HepG2 (cell line): ENCODE data around the gene ZSWIM9. TPM values are rescaled to one million over a fixed set of nuclear protein-coding genes. Genes with fewer than 3 reads are reported as not detected.
A peak's percentile ranks its signal among the peaks of the same experiment; 100 is the strongest.

Experiments used
- ARNT2 ChIP-seq: sonication (generic); formaldehyde crosslinking; IDR thresholded peaks from 2 replicates; pipeline ENCODE4 v1.8.0; 2022; ENCODE audit warnings: mild to moderate bottlenecking, low read depth, missing genetic modification reagents, moderate library complexity
- ATM ChIP-seq: fragments of 450-650 bp; IDR thresholded peaks from 2 replicates; pipeline ENCODE4 v1.7.1; 2017; ENCODE audit warnings: mild to moderate bottlenecking, borderline replicate concordance
- BATF2 ChIP-seq: sonication (generic); formaldehyde crosslinking; IDR thresholded peaks from 2 replicates; pipeline ENCODE4 v1.8.0; 2022; ENCODE audit warnings: mild to moderate bottlenecking, missing genetic modification reagents, moderate library complexity
- EHMT2 ChIP-seq: fragments of 200-600 bp; sonication (generic); IDR thresholded peaks from 2 replicates; pipeline ENCODE4 v1.7.0; 2017; ENCODE audit warnings: antibody characterized with exemption, low read depth, low read length, borderline replicate concordance
- HCFC1 ChIP-seq: fragments of 150-350 bp; IDR thresholded peaks from 2 replicates; pipeline ENCODE4 v1.6.1; 2014; ENCODE audit warnings: low read depth, low read length
- HHEX ChIP-seq: IDR thresholded peaks from 2 replicates; pipeline ENCODE4 v1.6.1; 2016; ENCODE audit warnings: control low read depth
- IKZF1 ChIP-seq: fragments of 450-650 bp; IDR thresholded peaks from 2 replicates; pipeline ENCODE4 v1.7.1; 2016
- KDM4B ChIP-seq: sonication (generic); formaldehyde crosslinking; IDR thresholded peaks from 2 replicates; pipeline ENCODE4 v1.4.0; 2020; ENCODE audit warnings: missing genetic modification reagents
- LBX2 ChIP-seq: sonication (generic); formaldehyde crosslinking; IDR thresholded peaks from 2 replicates; pipeline ENCODE4 v1.5.0; 2020; ENCODE audit warnings: missing genetic modification reagents, mild to moderate bottlenecking, borderline replicate concordance
- NR2F6 ChIP-seq, 2 experiments: IDR thresholded peaks; 2 replicates each; pipeline ENCODE4 v1.6.1; 2016; ENCODE audit warnings: antibody characterized with exemption in 1 of 2, mild to moderate bottlenecking in 1 of 2
- PHF8 ChIP-seq: sonication (generic); formaldehyde crosslinking; IDR thresholded peaks from 2 replicates; pipeline ENCODE4 v1.5.0; 2020; ENCODE audit warnings: missing genetic modification reagents
- POLR2AphosphoS5 ChIP-seq: IDR thresholded peaks from 2 replicates; pipeline ENCODE4 v1.6.1; 2012; ENCODE audit warnings: low read depth, low read length
- RFX3 ChIP-seq: IDR thresholded peaks from 2 replicates; pipeline ENCODE4 v1.6.1; 2016; ENCODE audit warnings: missing biosample characterization, missing genetic modification reagents
- SPEN ChIP-seq: sonication (generic); formaldehyde crosslinking; IDR thresholded peaks from 2 replicates; pipeline ENCODE4 v1.5.1; 2020; ENCODE audit warnings: low read depth, mild to moderate bottlenecking, missing genetic modification reagents
- SYNCRIP ChIP-seq: fragments of 200-400 bp; formaldehyde crosslinking; IDR thresholded peaks from 2 replicates; pipeline ENCODE4 v1.6.1; 2018; ENCODE audit warnings: mild to moderate bottlenecking, low read depth, low read length; ENCODE audit not compliant: insufficient read depth
- TARDBP ChIP-seq: sonication (generic); formaldehyde crosslinking; IDR thresholded peaks from 2 replicates; pipeline ENCODE4 v1.8.0; 2022; ENCODE audit warnings: mild to moderate bottlenecking, missing genetic modification reagents
- THYN1 ChIP-seq: sonication (generic); formaldehyde crosslinking; IDR thresholded peaks from 2 replicates; pipeline ENCODE4 v1.8.1; 2023; ENCODE audit warnings: low read depth, mild to moderate bottlenecking, moderate library complexity, missing genetic modification reagents, borderline replicate concordance
- ZFX ChIP-seq: sonication (generic); formaldehyde crosslinking; IDR thresholded peaks from 2 replicates; pipeline ENCODE4 v1.4.0; 2020; ENCODE audit warnings: mild to moderate bottlenecking, low read depth, missing genetic modification reagents, moderate library complexity
- ZFYVE20 ChIP-seq: sonication (generic); formaldehyde crosslinking; IDR thresholded peaks from 2 replicates; pipeline ENCODE4 v1.8.0; 2023; ENCODE audit warnings: low read depth, mild to moderate bottlenecking, moderate library complexity, missing genetic modification reagents, borderline replicate concordance
- ZNF232 ChIP-seq: sonication (generic); formaldehyde crosslinking; IDR thresholded peaks from 2 replicates; pipeline ENCODE4 v1.4.0; 2020; ENCODE audit warnings: missing genetic modification reagents, borderline replicate concordance
- ZNF256 ChIP-seq: sonication (generic); formaldehyde crosslinking; conservative IDR thresholded peaks from 2 replicates; pipeline ENCODE4 v1.4.0; 2020; ENCODE audit warnings: missing genetic modification reagents
- ZNF331 ChIP-seq: sonication (generic); formaldehyde crosslinking; IDR thresholded peaks from 2 replicates; pipeline ENCODE4 v1.4.0; 2020; ENCODE audit warnings: missing genetic modification reagents
- ZNF333 ChIP-seq: sonication (generic); formaldehyde crosslinking; IDR thresholded peaks from 2 replicates; pipeline ENCODE4 v1.4.0; 2020; ENCODE audit warnings: mild to moderate bottlenecking, missing genetic modification reagents, borderline replicate concordance
- ZNF563 ChIP-seq: sonication (generic); formaldehyde crosslinking; IDR thresholded peaks from 2 replicates; pipeline ENCODE4 v1.8.0; 2022; ENCODE audit warnings: mild to moderate bottlenecking, moderate library complexity, missing genetic modification reagents
- ZNF607 ChIP-seq: sonication (generic); formaldehyde crosslinking; IDR thresholded peaks from 2 replicates; pipeline ENCODE4 v1.5.1; 2020; ENCODE audit warnings: missing genetic modification reagents, mild to moderate bottlenecking, borderline replicate concordance
- ZNF816 ChIP-seq: sonication (generic); formaldehyde crosslinking; IDR thresholded peaks from 2 replicates; pipeline ENCODE4 v1.8.0; 2022; ENCODE audit warnings: missing genetic modification reagents, mild to moderate bottlenecking, borderline replicate concordance
- ZSCAN21 ChIP-seq: sonication (generic); formaldehyde crosslinking; IDR thresholded peaks from 2 replicates; pipeline ENCODE4 v1.8.0; 2022; ENCODE audit warnings: mild to moderate bottlenecking, missing genetic modification reagents, moderate library complexity, borderline replicate concordance
- polyA plus RNA-seq, 8 experiments: library from polyadenylated mRNA; depleted of rRNA in 3 of 8; stranded (reverse) in 7 of 8; unstranded in 1 of 8; fragments of >200 nt; fragmentation: Illumina TruSeq in 4 of 8; extraction: Trizol in 4 of 8; gene quantifications; 2 replicates each; pipeline versions ENCODE4 v1.2.1 to v1.2.3, GENCODE V29; 2011 to 2016; ENCODE audit warnings: low read depth in 4 of 8, missing spikeins in 1 of 8, mixed read lengths in 1 of 8; ENCODE audit not compliant: insufficient read depth in 1 of 8
- total RNA-seq, 5 experiments: library from RNA; depleted of rRNA; stranded (reverse); fragments of >200 nt; fragmentation: Illumina TruSeq; extraction: Trizol; gene quantifications; 2 replicates each; pipeline ENCODE4 v1.2.3, GENCODE V29; 2016; ENCODE audit warnings: low read depth in 1 of 5
- TF ChIP-seq, protein P1 (sequence below): sonication (generic); formaldehyde crosslinking; IDR thresholded peaks from 2 replicates; pipeline ENCODE4 v1.4.0; 2020; ENCODE audit warnings: missing genetic modification reagents

The ZSWIM9 gene
- total and polyA plus RNA-seq, 2 of the 13 experiments (the other 11 are each of a cell fraction or from before 2014, with no cell fraction given) = 0.18 to 1.1 TPM

DNA sequence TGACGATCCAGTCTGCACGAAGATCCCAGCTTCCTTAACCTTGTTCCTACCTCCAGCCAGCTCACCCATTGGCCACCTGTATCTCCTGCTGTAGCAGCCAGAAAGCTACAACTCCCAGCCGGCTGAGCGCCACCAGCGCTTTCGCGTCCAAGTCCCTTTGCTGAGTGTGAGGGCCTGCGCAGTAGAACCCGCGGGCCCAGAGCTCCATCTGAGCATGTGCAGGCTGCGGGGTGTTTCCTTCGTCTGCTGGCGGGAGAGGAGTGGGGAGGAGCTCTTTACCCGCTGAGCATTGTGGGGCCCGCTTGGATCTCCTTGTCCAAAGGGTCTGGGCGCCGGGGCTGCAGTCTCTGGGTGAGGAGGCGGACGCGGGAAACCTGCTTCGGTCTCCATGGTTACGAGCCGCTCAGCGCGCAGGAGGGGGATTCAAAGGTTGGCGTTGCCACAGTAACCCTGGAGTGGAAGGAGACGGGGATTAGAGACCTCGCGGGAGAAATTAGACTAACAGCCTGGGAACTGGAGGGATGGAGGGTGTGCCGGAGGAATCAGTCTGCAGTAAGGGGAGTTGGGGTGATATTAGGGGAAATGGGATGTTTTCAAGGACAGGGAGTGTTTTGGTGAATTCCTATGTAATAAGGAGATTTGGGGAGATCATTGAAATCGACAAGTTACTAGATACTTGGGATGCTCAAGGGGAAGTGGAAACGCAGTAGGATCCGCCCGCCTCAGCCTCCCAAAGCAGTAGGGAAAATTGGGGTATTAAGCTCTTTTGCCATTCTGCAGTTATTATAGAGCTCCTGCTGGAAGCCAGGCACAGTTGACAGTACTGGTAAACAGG is 33.5 kb downstream of the ZSWIM9 start (continued):
- TF ChIP-seq ZFX (CRISPR knock-in tag) (peak; percentile 84), KDM4B (no peak), ZSCAN21 (CRISPR knock-in tag) (0 out of 2 replicates have a peak, but pooled peaks have one; percentile 24), POLR2AphosphoS5 (peak; percentile 74), ATM (no peak), ZNF256 (CRISPR knock-in tag) (no peak), PHF8 (peak; percentile 63), ZNF607 (CRISPR knock-in tag) (peak; percentile 63; the same call in 1 of the 2 replicates), THYN1 (CRISPR knock-in tag) (no peak), SPEN (no peak; the same call in 1 of the 2 replicates), HCFC1 (peak; percentile 32; the same call in 1 of the 2 replicates), HHEX (CRISPR knock-in tag) (no peak), ZNF333 (CRISPR knock-in tag) (no peak), ZNF331 (CRISPR knock-in tag) (peak; percentile 61; the same call in 1 of the 2 replicates), ARNT2 (CRISPR knock-in tag) (peak; percentile 79; the same call in 1 of the 2 replicates), NR2F6 (IDR thresholded peaks at IDR 0.05) (no peak), NR2F6 (CRISPR knock-in tag; IDR thresholded peaks at IDR 0.05) (no peak), ZNF816 (CRISPR knock-in tag) (no peak), LBX2 (CRISPR knock-in tag) (no peak), BATF2 (CRISPR knock-in tag) (no peak), IKZF1 (no peak), ZNF232 (CRISPR knock-in tag) (no peak), ZFYVE20 (CRISPR knock-in tag) (no peak), RFX3 (peak; percentile 67), ZNF563 (CRISPR knock-in tag) (no peak), SYNCRIP (no peak), EHMT2 (no peak), TARDBP (peak; percentile 39; the same call in 1 of the 2 replicates)
- TF ChIP-seq, protein P1, sequence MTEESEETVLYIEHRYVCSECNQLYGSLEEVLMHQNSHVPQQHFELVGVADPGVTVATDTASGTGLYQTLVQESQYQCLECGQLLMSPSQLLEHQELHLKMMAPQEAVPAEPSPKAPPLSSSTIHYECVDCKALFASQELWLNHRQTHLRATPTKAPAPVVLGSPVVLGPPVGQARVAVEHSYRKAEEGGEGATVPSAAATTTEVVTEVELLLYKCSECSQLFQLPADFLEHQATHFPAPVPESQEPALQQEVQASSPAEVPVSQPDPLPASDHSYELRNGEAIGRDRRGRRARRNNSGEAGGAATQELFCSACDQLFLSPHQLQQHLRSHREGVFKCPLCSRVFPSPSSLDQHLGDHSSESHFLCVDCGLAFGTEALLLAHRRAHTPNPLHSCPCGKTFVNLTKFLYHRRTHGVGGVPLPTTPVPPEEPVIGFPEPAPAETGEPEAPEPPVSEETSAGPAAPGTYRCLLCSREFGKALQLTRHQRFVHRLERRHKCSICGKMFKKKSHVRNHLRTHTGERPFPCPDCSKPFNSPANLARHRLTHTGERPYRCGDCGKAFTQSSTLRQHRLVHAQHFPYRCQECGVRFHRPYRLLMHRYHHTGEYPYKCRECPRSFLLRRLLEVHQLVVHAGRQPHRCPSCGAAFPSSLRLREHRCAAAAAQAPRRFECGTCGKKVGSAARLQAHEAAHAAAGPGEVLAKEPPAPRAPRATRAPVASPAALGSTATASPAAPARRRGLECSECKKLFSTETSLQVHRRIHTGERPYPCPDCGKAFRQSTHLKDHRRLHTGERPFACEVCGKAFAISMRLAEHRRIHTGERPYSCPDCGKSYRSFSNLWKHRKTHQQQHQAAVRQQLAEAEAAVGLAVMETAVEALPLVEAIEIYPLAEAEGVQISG = peak; percentile 60; the same call in 1 of the 2 replicates
